GM18861 (cell line): ENCODE data around the gene IGDCC3.
"Not testable (repeated sequence)": the region's sequence is repeated elsewhere in the genome, so short reads cannot be mapped to it uniquely, and the experiment has no call there.

Source experiments
- ATAC-seq: cut with Tn5 transposase; IDR thresholded peaks from one replicate; pipeline ENCODE4 v1.9.1; 2021; ENCODE audit not compliant: unreplicated experiment

Gene IGDCC3

GRCh38 chr15:65371976-65372786 lies 5.6 kb downstream of the IGDCC3 start:
- no peak for ATAC-seq

DNA sequence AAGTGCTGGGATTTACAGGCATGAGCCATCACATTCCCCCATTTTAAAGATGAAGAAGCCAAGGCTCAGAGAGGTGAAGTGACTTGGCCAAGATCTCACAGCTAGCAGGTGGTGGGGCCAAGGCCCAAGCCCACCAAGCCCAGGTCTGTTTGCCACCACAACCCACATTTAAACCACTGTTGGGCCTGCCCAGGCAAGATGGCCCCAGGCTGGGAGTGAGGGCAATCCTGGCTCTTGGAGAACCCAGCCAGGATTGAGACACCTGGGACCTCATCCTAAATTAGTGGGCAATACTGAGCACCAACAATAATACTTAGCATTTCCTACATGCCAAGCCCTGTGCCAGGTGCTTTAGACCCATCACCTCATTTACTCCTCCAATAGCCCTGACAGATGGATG lies 6.9 kb downstream of the IGDCC3 start:
- ATAC-seq = no peak

GRCh38 chr15:65369651-65370050 lies 8.2 kb downstream of the IGDCC3 start:
- no peak for ATAC-seq

DNA sequence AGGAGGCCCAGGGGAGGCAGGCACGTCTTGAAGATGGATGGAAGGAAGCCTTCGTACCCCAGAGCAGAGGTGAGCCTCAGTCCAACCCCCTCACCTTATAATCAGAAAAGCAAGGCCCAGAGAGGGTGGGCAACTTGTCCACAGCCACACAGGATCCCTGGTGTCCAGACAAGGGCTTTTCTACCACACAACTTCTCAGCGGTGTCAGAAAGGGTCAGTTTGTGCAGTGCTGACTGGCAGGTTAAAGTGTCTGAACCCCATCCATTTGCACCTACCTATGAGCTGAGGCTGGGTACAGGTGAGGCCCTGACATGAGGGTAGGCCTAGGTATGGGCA lies 8.6 kb downstream of the IGDCC3 start:
- no peak for ATAC-seq

DNA sequence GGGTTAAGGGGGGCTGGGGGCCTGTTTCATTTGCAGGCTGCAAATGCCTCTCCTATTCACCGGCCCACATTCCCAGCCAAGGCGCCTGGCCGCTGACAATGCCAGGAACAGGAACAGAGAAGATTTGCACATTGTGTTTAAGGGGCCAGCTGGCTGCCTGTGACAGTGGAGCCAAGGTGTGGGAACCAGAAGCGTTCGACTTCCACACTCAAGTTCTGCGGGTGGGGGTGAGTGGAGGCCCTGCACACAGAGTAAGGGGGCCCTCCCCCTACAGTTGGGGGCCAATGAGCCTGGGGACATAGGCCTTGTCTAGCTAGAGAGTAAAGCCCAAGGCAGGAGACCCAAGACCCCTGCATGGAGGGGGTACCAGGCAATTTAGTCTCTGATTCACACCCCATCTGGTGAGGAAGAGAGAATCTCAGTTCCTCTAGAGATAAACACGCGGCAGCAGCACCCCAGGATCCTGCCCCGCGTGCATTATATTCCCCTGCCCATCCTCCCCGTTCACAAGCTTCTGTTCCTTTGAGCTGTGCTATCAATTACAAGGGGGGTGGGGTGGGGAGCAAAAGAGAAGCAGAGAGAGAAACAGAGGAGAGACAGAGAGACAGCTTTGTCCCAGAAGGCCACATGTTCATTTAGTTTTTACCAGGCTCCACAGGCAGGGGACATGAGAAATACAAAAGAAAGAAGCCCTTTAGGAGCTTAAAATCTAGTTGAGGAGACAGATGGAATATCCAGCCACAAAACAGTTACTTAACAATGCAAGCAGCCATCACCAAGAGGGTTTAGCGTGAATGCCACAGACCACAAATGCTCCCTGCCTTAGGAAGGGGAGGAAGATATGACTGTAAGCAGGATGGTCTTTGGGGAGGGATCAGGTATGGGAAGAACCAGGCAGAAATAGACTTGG lies 9.2 kb downstream of the IGDCC3 start:
- no peak for ATAC-seq

- no peak for ATAC-seq
Observed at GRCh38 chr15:65366122-65366892, 11.5 kb downstream of the IGDCC3 start.

DNA sequence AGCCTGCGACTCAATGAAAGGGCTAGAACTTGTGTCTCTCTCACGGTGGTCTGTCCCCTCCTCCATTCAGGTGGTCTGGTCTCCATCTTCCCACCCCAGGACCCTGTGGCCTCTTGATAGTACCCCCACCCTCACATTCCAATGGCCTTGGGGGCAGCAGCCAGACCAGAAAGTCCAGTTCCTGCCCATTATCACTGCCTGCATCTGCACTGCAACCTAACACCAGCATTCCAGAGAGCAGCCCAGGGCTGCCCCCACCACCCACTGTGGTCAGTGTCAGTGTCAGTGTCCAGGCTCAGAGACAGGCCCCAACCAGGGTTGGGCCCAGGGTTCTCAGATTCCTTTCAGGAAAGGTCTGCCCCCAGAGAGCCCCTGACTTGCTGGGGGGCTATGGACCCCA lies 12.6 kb downstream of the IGDCC3 start:
- ATAC-seq = no peak

GRCh38 chr15:65363766-65364165 lies 14.0 kb downstream of the IGDCC3 start:
- no peak for ATAC-seq

DNA sequence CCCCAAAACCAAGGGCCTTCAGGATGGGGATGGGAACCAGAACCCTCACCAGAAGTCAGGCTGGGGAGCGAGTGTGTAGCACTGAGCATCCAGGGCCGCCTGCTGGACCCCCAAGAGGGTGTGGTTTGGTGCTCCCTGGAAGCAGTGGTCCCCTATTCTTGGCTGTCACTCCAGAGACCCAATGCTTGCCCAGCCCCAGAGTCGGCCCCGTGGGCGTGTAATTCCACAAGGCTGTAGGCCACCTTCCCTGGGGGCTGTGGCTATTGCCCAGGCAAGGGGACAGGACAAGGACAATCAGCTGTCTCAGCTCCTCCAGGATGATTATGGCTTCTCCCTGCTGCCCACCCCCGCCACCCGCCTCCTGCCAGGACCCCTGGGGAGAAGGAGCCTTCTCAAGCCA lies 14.5 kb downstream of the IGDCC3 start:
- no peak for ATAC-seq

DNA sequence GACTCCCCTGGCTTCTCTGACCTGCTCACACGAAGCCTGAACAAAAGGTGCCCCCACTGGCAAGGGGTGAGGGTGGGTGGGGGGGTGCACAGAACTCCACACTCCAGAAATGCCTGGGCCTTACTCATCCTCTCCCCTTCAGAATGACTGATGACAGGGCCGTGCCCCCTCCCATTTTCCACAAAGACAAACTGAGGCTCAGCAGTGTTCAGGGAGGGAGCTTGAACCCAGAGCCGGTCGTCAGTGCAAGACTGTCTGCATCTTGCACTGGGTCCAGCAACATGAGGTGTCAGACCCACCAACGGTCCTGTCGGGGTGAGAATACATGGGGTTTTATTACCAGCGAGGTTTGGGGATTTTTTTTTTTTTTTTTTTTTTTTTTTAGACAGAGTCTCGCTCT lies 15.3 kb downstream of the IGDCC3 start:
- ATAC-seq = no peak

DNA sequence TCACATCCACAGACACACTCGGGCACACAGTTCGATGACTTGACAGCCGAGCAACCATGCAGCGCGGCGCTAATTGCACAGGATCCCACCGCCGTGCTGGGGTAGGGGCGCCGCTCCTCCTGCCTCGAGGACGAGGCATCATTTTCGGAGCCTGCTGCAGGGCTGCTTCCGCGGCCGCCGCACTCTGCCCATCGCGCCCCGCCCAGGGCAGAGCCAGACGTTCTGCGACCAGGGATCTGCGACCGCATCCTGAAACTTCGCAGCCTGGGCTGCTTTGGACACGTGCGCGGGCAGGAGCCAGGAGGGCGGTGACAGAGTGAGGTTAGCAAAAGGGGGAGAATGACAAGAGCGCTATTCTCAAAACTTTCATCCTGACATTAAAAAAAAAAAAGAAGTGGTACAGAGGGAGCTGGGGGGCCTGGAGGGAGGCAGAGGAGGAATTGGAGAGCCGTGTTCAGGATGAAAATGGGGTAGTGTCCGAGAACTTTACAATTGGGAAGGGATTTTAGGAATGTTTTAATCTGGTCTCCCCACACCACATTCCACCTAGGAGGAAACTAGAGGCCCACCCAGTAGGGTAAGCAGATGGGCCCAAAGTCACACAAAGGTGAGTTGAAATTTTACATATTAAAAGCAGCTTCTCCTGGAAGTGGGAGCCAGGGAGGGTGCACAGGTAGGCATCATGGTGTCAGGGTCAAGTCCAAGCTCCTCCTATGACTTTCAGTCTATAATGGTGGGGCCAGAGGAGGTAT lies 15.9 kb downstream of the IGDCC3 start:
- no peak for ATAC-seq

- no peak for ATAC-seq
Observed at GRCh38 chr15:65360506-65360905, 17.3 kb downstream of the IGDCC3 start.

GRCh38 chr15:65355988-65356353 lies 21.8 kb downstream of the IGDCC3 start:
- ATAC-seq = no peak

DNA sequence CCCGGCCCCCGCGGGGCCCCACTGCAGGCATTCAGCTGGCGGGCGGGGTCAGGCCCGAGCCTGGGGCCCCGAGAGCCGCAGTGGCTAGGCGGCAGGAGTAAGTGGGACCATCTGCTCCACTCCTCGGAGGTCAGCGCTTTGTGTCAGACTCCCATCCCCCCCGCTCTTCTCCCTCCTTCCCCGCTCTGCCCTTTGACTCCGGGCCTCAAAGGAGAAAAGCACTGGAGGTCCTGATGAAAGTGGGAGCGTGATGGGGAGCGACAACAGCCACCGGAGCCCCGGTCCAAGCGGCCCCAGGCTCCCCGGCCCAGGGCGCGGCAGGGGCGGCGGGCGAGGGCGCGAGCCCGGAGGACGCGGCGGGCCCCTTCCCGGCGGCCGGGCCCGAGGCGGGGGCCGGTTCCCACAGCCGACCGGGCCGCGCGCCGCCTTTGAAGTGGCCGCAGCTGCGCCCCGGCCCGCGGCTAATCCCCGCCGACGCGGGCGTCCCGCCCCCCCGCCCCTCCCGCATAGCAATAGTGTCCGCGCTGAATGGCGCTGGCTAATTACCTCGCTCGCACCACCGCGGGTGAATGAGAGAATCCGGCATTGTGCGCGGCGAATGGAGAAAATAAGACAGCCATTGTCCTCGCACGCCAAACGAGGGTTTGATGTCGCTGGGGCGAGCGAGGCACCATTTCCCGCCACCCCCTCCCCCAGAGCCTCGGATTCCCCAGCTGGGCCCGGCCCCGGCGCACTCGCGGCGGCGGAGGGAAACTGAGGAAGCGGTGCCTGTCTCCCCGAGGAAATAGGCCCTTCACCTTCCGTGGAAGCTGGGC lies 22.4 kb downstream of the IGDCC3 start:
- ATAC-seq = no peak

DNA sequence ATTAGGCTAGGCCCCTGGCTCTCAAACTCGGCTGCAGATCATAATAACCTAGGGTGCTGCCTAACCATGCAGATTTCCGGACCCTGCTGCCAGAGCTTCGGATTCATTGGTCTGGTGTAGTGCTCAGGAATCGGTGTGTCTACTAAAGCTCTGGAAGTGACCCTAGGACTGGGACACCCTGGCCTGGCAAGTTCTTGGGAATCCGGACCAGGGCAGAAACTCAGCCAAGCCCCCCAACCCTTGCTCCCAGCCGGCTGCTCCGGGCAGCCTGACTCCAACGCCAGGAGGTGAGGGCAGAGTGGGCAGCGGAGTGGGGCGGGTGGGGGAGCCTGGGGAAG lies 23.0 kb downstream of the IGDCC3 start:
- ATAC-seq = no peak

GRCh38 chr15:65351972-65352371 lies 25.8 kb downstream of the IGDCC3 start:
- not testable (repeated sequence) for ATAC-seq

DNA sequence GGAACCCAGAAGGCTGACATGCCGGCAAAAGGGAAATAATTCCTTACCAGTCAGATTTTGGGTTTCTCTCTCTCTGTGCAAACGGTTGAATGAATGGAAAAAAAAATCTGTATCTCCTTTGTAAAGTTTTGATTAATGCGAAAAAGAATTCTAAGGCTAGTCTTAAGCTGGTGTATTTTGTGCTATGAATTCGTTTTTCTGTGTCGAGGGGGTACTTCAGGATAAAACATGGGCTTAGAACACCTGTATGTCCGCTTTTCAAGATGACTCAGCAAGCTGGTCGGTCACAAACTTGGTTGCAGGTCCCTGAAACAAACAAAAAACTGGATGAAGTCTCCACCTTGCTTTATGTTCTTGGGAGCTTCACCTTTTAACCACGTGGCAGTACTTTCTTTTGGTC lies 28.5 kb downstream of the IGDCC3 start:
- no peak for ATAC-seq

DNA sequence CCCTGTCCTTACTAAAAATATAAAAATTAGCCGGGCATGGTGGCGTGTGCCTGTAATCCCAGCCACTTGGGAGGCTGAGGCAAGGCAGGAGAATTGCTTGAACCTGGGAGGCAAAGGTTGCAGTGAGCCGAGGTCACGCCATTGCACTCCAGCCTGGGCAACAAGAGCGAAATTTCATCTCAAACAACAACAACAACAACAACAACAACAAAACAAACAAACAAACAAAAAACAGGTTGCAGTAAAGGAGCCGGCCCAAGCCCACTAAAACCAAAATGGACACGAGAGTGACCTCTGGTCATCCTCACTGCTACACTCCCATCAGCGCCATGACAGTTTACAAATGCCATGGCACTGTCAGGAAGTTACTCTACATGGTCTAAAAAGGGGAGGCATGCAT lies 30.0 kb downstream of the IGDCC3 start:
- ATAC-seq = not testable (repeated sequence)

GRCh38 chr15:65346856-65347598 lies 30.8 kb downstream of the IGDCC3 start:
- ATAC-seq = no peak

GRCh38 chr15:65344914-65345275 lies 32.9 kb downstream of the IGDCC3 start:
- no peak for ATAC-seq
